Stimulated activated CD4-positive, alpha-beta T cell treated with anti-CD3 and anti-CD28 coated beads, TNF-alpha, amount 100 ng/mL, for 4 hours (primary cell): Measurements from ENCODE around the gene LPCAT2.

ENCODE experiments used
- DNase-seq, 3 experiments: peaks; one replicate each; pipeline ENCODE4 v3.0.0-alpha.2; 2020; ENCODE audit warnings: low read depth in 3 of 3

Gene LPCAT2

GRCh38 chr16:55481023-55481422, 27.8 kb upstream of the LPCAT2 start:
- no peak for DNase-seq

- DNase-seq, result no peak
Observed at GRCh38 chr16:55482056-55482455, 26.8 kb upstream of the LPCAT2 start.

- DNase-seq, result no peak
Observed at GRCh38 chr16:55487048-55487803, 21.6 kb upstream of the LPCAT2 start.

- no peak for DNase-seq
Observed at GRCh38 chr16:55488306-55488705, 20.6 kb upstream of the LPCAT2 start.

GRCh38 chr16:55489119-55489955, 19.5 kb upstream of the LPCAT2 start:
- DNase-seq, result no peak

GRCh38 chr16:55489956-55490265, 19.0 kb upstream of the LPCAT2 start:
- DNase-seq, result no peak

GRCh38 chr16:55490301-55490700, 18.6 kb upstream of the LPCAT2 start:
- DNase-seq, result no peak

GRCh38 chr16:55491691-55492090, 17.2 kb upstream of the LPCAT2 start:
- no peak for DNase-seq

- no peak for DNase-seq
Observed at GRCh38 chr16:55492756-55493380, 16.0 kb upstream of the LPCAT2 start.

- DNase-seq, result no peak
Observed at GRCh38 chr16:55494994-55495421, 13.9 kb upstream of the LPCAT2 start.

GRCh38 chr16:55495616-55496289, 13.1 kb upstream of the LPCAT2 start:
- no peak for DNase-seq

- DNase-seq, result no peak
Observed at GRCh38 chr16:55496509-55497145, 12.2 kb upstream of the LPCAT2 start.

- DNase-seq, result no peak
Observed at GRCh38 chr16:55497558-55497957, 11.3 kb upstream of the LPCAT2 start.

- no peak for DNase-seq
Observed at GRCh38 chr16:55498101-55498500, 10.8 kb upstream of the LPCAT2 start.

GRCh38 chr16:55499281-55499680, 9.6 kb upstream of the LPCAT2 start:
- no peak for DNase-seq

- no peak for DNase-seq
Observed at GRCh38 chr16:55499951-55500529, 8.8 kb upstream of the LPCAT2 start.

GRCh38 chr16:55500530-55501011, 8.3 kb upstream of the LPCAT2 start:
- no peak for DNase-seq

- DNase-seq, result no peak
Observed at GRCh38 chr16:55501549-55502322, 7.1 kb upstream of the LPCAT2 start.

GRCh38 chr16:55502801-55503366, 6.0 kb upstream of the LPCAT2 start:
- DNase-seq, result no peak
